Retinal pigment epithelial cell (primary cell): Measurements from ENCODE around the gene KLHL33.

Source experiments
- DNase-seq: peaks from one replicate; pipeline ENCODE4 v3.0.0-alpha.2; 2010; ENCODE audit warnings: low read depth
- H3K4me3 ChIP-seq: 2 replicates; pipeline ENCODE4 v1.5.1; 2011; ENCODE audit warnings: mild to moderate bottlenecking, low read length, control low read depth, moderate library complexity
- TF ChIP-seq, protein P1 (sequence below): conservative IDR thresholded peaks from 2 replicates; pipeline ENCODE4 v1.5.1; 2011; ENCODE audit warnings: low read depth, low read length, control low read depth, inconsistent platforms

The KLHL33 gene

GRCh38 chr14:20441461-20441860 is 5.5 kb upstream of the KLHL33 start:
- TF ChIP-seq, protein P1, sequence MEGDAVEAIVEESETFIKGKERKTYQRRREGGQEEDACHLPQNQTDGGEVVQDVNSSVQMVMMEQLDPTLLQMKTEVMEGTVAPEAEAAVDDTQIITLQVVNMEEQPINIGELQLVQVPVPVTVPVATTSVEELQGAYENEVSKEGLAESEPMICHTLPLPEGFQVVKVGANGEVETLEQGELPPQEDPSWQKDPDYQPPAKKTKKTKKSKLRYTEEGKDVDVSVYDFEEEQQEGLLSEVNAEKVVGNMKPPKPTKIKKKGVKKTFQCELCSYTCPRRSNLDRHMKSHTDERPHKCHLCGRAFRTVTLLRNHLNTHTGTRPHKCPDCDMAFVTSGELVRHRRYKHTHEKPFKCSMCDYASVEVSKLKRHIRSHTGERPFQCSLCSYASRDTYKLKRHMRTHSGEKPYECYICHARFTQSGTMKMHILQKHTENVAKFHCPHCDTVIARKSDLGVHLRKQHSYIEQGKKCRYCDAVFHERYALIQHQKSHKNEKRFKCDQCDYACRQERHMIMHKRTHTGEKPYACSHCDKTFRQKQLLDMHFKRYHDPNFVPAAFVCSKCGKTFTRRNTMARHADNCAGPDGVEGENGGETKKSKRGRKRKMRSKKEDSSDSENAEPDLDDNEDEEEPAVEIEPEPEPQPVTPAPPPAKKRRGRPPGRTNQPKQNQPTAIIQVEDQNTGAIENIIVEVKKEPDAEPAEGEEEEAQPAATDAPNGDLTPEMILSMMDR: no peak
- H3K4me3 ChIP-seq: no peak overlapping the region

GRCh38 chr14:20440882-20441281 is 4.9 kb upstream of the KLHL33 start:
- DNase-seq: no peak
- H3K4me3 ChIP-seq: no peak overlapping the region
- TF ChIP-seq, protein P1: no peak

More at GRCh38 chr14:20441461-20441860, 5.5 kb upstream of the KLHL33 start:
- no peak for DNase-seq

- TF ChIP-seq, protein P1: no peak
- no peak overlapping the region for H3K4me3 ChIP-seq
- no peak for DNase-seq
Observed at GRCh38 chr14:20440465-20440864, 4.5 kb upstream of the KLHL33 start.

- H3K4me3 ChIP-seq: no peak overlapping the region
- DNase-seq: no peak
- TF ChIP-seq, protein P1: no peak
Observed at GRCh38 chr14:20438664-20439063, 2.7 kb upstream of the KLHL33 start.

- TF ChIP-seq, protein P1: no peak
- H3K4me3 ChIP-seq: no peak overlapping the region
- DNase-seq: no peak
Observed at GRCh38 chr14:20436363-20436755, 393 bp upstream of the KLHL33 start.

DNA sequence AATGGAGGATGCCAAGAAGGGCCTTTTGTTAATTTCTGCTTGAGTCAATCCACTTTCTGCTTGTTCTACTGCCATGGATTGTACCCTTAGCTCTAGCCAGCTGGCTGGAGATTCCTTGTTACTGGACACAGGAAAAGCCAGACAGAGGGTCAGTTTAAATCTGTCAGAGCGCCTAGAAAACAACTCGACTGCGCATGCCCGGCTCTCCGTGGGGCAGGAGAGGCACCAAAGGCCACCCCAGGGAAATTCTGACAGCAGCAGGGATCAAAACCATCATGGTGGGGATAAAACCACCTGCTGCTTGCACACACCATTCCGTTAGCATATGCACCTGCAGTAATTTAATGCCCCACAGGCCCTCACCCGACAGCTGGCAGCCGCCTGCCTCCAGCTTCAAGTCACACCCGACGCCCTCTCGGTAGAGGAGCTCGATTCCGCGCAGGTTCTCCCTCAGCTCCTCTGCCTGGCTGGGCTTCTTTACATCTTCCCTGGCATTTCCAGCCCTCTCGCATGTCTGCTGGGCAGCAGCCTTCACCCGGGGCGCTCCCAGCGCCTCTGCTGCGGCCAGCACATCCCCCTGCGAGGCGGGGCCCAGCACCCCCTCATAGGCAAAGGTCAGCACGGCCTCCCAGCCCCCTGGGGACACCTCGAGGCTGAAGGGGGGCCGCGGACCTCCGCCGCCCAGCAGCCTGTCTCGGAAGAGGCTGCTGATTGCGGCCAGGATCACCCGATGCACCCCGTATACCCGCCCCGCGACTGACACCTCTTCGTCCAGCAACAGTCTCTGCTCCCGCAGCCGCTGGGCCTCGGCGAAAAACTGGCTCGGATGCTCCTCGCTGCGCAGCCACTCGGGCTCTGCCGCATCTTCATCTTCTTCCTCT is 1.0 kb downstream of the KLHL33 start:
- H3K4me3 ChIP-seq: peak overlapping the region; percentile 31
- TF ChIP-seq, protein P1: no peak
- DNase-seq: no peak
